Osteocyte (in vitro differentiated cells): ENCODE results near the gene MTHFD1. TPM values are rescaled to one million over a fixed set of nuclear protein-coding genes. Genes with fewer than 3 reads are reported as not detected.

Experiments
- DNase-seq: peaks from one replicate; pipeline ENCODE4 v3.0.0; 2021; ENCODE audit warnings: mixed read lengths; ENCODE audit not compliant: unreplicated experiment; ENCODE audit errors: extremely low spot score
- H3K27ac Mint-ChIP-seq: one replicate; pipeline ENCODE4 v1.8.0; 2021; ENCODE audit warnings: mild to moderate bottlenecking, mixed read lengths; ENCODE audit not compliant: unreplicated experiment
- H3K27me3 Mint-ChIP-seq: one replicate; pipeline ENCODE4 v1.8.0; 2021; ENCODE audit warnings: mixed read lengths; ENCODE audit not compliant: unreplicated experiment
- H3K36me3 Mint-ChIP-seq: one replicate; pipeline ENCODE4 v1.8.0; 2021; ENCODE audit warnings: mixed read lengths; ENCODE audit not compliant: unreplicated experiment
- H3K4me1 Mint-ChIP-seq: one replicate; pipeline ENCODE4 v1.8.0; 2021; ENCODE audit warnings: mixed read lengths; ENCODE audit not compliant: unreplicated experiment
- H3K4me3 Mint-ChIP-seq: one replicate; pipeline ENCODE4 v1.8.0; 2021; ENCODE audit warnings: mild to moderate bottlenecking, moderate library complexity, mixed read lengths; ENCODE audit not compliant: unreplicated experiment
- H3K9me3 Mint-ChIP-seq: one replicate; pipeline ENCODE4 v1.8.0; 2021; ENCODE audit warnings: mixed read lengths; ENCODE audit not compliant: unreplicated experiment
- total RNA-seq: library from RNA; stranded (reverse); gene quantifications from 2 replicates; pipeline ENCODE4 v1.2.1, GENCODE V29; 2021
- TF ChIP-seq, protein P1 (sequence below): fragments of 200-600 bp; sonication (generic); IDR thresholded peaks from 2 replicates; pipeline ENCODE4 v1.5.0; 2021; ENCODE audit warnings: antibody characterized with exemption, mild to moderate bottlenecking, moderate library complexity

MTHFD1 gene
- total RNA-seq, 1 donor from 2014 or later = 77.8 TPM

DNA sequence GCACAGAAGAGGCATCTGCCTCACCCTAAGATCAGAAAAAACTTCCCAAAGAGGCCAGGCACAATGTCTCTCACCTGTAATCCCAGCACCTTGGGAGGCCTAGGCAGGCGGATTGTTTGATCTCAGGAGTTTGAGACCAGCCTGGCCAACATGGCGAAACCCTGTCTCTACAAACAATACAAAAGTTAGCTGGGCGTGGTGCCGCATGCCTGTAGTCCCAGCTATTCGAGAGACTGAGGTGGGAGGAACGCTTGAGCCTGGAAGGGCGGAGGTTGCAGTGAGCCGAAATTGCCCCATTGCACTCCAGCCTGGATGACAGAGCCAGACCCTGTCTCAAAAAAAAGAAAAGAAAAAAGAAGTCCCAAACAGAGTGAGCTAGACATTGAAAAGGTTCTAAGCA lies 120.9 kb downstream of the MTHFD1 start:
- DNase-seq = no peak
- peak overlapping the region; percentile 75 for H3K27ac Mint-ChIP-seq
- H3K4me1 Mint-ChIP-seq = peaks cover 72% of the 10 kb centered on the region
- H3K4me3 Mint-ChIP-seq = no peak overlapping the region
- TF ChIP-seq, protein P1, sequence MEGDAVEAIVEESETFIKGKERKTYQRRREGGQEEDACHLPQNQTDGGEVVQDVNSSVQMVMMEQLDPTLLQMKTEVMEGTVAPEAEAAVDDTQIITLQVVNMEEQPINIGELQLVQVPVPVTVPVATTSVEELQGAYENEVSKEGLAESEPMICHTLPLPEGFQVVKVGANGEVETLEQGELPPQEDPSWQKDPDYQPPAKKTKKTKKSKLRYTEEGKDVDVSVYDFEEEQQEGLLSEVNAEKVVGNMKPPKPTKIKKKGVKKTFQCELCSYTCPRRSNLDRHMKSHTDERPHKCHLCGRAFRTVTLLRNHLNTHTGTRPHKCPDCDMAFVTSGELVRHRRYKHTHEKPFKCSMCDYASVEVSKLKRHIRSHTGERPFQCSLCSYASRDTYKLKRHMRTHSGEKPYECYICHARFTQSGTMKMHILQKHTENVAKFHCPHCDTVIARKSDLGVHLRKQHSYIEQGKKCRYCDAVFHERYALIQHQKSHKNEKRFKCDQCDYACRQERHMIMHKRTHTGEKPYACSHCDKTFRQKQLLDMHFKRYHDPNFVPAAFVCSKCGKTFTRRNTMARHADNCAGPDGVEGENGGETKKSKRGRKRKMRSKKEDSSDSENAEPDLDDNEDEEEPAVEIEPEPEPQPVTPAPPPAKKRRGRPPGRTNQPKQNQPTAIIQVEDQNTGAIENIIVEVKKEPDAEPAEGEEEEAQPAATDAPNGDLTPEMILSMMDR = no peak
- H3K36me3 Mint-ChIP-seq = peaks cover 2% of the 10 kb centered on the region
- no peaks in the 10 kb centered on the region for H3K27me3 Mint-ChIP-seq
- no peaks in the 10 kb centered on the region for H3K9me3 Mint-ChIP-seq

Other genes starting within 250 kb of the MTHFD1 start
- gene ESR2, start 94.0 kb upstream of the MTHFD1 start, total RNA-seq = 0.16 and 0.18 TPM in 2 replicates
- 3.4 and 3.6 TPM in 2 replicates for gene AKAP5, start 77.1 kb downstream of the MTHFD1 start, total RNA-seq
- 9.4 and 10.9 TPM in 2 replicates for gene ZBTB25, start 115.5 kb downstream of the MTHFD1 start, total RNA-seq
- 62.9 and 67.0 TPM in 2 replicates for gene ZBTB1, start 116.4 kb downstream of the MTHFD1 start, total RNA-seq
- gene HSPA2, start 152.4 kb downstream of the MTHFD1 start, total RNA-seq = 2.1 and 2.8 TPM in 2 replicates
- 1.3 and 2.1 TPM in 2 replicates for gene PPP1R36, start 161.6 kb downstream of the MTHFD1 start, total RNA-seq